ENCODE measurements around the gene ECM2.
"Not testable (repeated sequence)": the region's sequence is repeated elsewhere in the genome, so short reads cannot be mapped to it uniquely, and the experiment has no call there.

Gene ECM2

DNA sequence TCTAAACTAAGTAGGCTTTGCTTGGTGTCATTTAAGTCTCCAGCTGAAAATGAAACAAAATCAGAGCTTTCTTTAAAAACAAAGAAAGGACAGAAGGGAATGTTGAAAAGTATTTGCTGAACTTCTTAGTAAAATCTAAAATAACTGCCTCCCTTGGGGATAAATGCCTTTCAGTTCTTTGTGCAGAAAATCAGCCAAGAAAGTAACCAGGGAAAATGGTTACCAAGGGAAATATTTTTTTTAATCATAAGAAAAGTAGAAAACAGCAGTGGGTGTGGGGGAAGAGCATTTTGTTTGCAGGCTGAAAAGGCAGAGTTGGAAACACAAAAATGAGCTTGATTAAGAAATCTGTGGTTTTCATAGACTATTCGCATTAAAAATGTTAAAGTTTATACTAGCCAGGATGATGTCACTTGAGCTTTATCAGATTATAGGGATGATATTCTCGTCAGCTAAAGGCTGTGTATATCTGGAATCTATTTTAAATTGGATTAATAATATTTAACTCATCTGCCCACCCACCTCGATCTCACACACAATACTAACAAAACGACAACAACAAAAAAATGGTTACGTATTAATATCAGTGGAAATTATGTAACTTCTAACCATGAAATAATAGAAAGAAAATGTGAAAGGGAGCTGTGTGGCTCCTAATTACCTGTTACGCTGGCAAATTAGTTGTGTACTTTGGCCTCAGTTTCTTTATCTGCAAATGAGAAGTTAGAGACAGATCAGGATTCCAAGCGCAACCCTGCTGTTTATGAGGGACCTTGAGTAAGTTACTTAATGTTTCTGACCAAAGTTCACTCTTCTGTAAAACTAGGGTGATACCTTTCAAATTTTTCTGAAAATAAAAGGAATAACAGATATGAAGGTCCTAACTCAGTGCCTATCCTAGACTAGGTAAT lies at the start of gene ECM2:
Gene ECM2 (minus strand): TSS at position 51 of the 911 bp plus-strand sequence. CDS start 13,124 bp downstream, outside the sequence.
- no peak for DNase-seq (ENCODE audit: low read depth in 2 of 2)

DNA sequence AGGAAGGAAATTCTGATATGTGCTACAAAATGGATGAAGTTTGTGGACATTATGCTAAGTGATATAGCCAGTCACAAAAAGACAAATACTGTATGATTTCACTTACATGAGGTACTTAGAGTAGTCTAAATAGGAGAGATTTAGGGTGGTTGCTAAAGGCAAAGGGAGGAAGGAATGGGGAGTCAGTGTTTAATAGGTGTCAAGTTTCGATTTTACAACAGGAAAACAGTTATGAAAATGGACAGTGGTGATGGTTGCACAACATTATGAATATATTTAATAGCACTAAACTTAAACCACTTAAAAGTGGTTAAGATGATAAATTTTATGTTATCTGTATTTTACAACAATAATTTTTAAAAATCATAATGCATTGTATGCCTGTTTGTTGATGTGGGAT lies 40.4 kb upstream of the ECM2 start:
- DNase-seq (ENCODE audit: low read depth in 2 of 2) = no peak

DNA sequence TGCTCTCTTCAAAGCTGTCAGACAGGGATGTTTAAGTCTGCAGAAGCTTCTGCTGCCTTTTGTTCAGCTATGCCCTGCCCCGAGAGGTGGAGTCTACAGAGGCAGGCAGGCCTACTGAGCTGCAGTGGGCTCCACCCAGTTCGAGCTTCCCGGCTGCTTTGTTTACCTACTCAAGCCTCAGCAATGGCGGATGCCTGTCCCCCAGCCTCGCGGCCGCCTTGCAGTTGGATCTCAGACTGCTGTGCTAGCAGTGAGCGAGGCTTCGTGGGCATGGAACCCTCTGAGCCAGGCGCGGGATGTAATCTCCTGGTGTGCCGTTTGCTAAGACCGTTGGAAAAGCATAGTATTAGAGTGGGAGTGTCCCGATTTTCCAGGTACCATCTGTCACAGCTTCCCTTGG lies 37.8 kb upstream of the ECM2 start:
- not testable (repeated sequence) for DNase-seq (ENCODE audit: low read depth in 2 of 2)

DNA sequence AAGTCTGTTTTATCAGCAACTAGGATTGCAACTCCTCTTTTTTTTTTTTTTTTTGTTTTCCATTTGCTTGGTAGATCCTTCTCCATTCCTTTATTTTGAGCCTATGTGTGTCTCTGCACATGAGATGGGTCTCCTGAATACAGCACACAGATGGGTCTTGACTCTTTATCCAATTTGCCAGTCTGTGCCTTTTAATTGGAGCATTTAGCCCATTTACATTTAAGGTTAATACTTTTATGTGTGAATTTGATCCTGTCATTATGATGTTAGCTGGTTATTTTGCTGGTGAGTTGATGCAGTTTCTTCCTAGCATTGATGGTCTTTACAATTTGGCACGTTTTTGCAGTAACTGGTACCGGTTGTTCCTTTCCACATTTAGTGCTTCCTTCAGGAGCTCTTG lies 36.1 kb upstream of the ECM2 start:
- not testable (repeated sequence) for DNase-seq (ENCODE audit: low read depth in 2 of 2)

DNA sequence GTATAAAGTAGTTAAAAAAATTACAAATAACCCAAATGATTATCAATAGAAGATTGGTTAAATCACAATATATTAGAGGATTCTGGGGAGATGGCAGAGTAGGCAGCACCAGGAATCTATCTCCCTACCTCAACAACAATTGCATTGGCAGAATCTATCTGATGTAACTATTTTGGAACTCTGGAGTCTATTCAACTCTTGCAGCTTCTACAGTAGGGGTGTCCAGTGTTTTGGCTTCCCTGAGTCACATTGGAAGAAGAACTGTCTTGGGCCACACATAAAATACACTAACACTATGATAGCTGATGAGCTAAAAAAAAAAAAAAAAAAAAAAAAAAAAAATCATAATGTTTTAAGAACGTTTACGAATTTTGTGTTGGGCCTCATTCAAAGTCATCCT lies 29.2 kb upstream of the ECM2 start:
- no peak for DNase-seq (ENCODE audit: low read depth in 2 of 2)

DNA sequence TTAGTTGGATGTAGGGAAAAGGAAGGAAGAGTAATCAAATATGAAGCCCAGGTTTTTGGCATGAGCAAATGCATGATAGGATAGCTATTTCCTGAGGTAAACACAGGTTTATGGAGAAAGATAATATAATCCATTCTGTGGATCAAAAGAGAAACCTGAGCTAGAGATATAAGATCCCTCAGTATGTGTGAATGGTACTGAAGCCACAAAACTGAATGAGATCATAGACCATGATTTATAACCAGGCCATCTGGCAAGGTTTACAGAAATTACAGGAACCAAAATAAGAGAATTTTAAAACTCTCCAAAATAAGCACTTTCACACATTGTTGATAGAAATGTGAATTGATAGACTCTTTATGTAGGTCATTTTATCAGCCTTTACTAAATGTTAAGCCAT lies 28.7 kb upstream of the ECM2 start:
- DNase-seq (ENCODE audit: low read depth in 2 of 2) = no peak

DNA sequence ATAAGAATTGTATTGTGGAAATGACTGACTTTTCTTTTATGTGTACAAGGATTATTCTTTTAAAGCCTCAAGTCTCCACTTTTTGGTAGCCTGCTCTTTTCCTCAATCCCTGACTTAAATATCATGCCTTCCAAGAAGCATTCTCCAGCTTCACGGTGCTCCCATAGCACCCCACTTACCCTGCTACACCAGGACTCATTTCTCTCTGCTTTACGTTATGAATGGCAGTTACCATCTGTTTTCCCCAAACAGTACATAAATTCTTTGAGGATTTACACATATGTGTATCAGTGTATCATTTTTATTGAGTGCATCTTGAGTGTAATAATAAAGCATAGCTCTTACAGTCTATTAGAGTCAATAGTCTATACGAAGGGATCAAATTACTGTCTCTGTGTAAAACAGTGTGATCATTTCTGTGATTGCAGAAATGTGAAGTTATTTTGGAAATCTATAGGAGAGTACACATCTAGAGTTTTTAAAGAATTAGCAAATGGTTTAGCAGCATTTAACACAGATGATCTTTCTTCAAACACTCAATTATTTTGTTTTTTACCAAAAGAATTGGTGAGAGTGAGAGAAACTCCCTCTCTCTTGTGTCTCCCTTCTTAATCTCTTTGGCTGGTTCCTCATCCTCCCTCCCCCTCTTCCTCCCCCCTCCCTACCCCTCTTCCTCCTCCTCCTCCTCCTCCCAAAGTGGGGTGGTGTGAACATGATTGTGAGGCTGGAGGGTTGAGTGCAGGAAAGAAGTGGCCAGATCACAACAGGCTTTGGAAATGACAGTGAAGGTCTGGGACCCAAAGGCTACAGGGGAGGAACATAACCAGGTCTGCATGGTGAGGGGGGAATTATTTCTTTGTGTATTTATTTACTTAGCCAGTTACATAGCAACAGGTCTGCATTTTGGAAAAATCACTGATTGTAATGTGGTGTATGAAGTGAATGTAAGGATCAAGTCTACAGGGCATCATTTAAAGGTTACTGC lies 27.6 kb upstream of the ECM2 start:
- DNase-seq (ENCODE audit: low read depth in 2 of 2) = no peak

DNA sequence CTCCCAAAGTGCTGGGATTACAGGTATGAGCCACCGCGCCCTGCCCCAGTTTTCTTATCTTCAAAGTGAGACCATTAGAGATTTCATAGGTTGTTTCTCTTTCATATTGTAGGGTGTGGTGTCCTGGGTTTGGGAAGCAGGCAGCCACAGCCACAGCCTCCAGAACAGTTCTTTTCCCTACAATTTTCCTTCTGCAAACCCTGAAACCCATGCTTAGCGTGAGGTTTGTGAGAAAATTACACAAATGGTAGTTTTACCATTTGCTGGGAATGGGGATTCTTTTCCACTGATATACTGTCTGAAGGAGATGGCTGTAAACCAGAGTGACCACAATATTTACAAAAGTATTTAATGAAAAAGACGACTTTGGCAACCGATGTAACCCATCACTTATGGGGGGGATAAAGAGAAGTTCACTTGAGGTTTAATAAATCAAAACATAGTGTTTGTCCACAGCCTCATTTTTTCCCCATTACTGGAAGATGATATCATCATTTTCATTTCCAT lies 26.7 kb upstream of the ECM2 start:
- no peak for DNase-seq (ENCODE audit: low read depth in 2 of 2)

DNA sequence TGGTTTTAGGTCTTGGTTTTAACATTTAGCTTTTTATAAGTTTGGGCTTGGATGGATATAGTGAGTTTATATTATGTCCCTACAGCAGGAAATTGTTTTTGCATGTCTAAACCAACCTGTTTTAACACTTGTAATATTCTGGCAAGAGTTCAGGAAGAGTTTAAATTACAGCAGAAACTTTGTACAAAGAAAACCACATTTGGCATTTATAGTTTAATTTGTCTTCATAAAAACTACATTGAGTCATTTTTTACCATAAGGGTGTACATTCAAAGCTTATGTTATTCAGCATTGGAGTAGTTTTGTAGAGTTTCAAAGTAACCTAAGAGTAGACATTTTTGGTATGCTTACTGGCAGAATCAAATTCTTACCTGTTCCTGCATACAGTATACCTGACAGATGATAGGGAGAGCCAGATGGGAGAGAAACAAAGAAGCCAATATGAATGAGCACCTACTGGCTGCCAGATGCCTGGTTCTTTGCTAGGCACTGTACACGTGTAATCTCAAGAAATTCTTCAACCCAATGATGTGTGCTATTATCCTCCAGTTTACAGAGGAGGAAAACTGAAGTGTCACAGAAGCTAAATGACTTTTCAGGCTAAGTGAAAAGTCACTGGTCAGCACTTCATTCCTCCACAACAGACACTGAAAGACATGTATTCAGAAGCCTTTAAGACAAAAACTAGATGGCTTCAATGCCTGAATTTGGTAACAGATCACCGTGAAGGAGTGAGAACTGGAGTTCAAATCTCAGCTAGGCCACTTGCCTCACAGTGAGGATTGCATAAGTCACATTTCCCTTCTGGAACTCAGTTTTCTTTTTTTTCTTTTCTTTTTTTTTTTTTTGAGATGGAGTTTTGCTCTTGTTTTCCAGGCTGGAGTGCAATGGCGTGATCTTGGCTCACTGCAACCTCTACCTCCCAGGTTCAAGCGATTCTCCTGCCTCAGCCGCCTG lies 25.9 kb upstream of the ECM2 start:
- DNase-seq (ENCODE audit: low read depth in 2 of 2) = no peak

DNA sequence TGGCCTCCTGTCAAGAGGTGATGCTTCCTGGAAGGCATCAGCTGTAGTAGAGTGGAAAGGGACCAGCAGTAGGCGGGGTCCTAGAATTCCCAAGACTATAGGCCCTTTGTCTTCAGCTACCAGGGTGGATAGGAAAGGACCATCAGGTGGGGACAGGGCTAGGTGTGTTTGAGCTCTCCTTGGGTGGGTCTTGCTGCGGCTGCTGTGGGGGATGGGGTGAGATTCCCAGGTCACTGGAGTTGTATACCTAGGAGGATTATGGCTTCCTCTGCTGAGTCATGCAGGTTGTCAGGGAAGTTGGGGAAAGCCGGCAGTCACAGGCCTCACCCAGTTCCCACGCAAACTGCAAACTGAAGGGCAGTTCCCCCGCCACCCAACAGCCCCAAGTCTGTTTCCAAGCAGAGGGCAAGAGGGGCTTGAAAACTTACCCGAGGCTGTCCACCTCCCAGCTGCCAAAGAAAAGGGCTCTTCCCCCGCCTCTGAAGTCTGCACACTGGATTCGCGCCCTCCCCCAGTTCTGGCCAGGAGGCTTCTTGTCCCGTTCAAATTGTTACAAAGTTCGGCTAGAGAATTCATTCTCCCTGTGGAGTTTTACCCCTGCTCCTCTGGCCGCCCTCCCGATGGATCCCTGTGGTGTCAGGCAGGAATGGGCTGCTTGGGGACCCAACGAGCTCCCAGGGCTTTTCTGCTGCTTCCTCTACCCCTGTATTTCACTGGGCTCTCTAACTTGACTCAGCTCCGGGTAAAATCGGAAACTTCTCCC lies 23.0 kb upstream of the ECM2 start:
- no peak for DNase-seq (ENCODE audit: low read depth in 2 of 2)

DNA sequence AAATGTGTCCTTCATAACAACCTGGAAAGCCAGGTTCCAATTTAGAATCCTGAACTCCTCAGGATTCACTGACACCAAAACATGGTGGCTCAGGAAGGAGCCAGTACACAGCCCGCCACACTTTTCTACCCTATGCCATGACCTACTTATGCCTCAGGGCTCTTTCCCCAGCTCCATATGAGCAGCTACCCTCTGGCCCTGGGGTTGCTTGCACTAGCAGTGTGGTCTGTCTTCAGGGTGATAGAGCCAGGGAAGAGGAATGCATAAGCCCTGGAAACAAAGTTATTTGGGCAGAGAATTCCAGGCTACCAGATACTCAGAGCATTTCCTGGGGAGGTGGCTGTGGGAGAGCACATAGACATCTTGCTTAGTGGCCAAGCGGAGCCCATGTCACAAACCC lies 15.0 kb upstream of the ECM2 start:
- no peak for DNase-seq (ENCODE audit: low read depth in 2 of 2)

DNA sequence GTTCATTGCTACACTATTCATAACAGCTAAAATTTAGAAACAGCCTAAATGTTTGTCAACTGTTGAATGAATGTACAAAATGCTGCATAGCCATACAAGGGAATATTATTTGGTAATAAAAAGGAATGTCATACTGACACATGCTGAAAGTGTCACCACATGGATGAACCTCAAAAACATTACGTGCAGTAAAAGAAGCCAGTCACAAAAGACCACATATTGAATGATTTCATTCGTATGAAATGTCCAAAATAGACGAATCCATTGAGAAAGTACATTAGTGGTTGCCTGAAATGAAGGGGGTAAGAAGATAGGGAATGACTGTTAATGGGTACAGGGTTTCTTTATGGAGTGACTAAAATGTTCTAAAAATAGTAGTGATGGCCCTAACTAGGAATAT lies 11.6 kb upstream of the ECM2 start:
- DNase-seq (ENCODE audit: low read depth in 2 of 2) = no peak

DNA sequence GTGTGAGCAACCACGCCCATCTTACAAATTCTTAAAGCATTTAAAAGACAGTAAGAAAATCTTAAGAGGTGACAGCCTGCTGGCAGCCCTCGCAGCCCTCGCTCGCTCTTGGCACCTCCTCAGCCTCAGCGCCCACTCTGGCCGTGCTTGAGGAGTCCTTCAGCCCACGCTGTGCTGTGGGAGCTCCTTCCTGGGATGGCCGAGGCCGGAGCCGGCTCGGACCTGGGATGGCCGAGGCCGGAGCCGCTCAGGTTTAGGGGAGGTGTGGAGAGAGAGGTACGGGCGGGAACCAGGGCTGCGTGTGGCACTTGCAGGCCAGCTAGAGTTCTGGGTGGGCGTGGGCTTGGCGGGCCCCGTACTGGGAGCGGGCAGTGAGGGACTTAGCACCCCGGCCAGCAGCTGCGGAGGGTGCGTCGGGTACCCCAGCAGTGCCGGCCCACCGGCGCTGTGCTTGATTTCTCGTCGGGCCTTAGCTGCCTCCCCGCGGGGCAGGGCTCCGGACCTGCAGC lies 9.3 kb upstream of the ECM2 start:
- no peak for DNase-seq (ENCODE audit: low read depth in 2 of 2)

DNA sequence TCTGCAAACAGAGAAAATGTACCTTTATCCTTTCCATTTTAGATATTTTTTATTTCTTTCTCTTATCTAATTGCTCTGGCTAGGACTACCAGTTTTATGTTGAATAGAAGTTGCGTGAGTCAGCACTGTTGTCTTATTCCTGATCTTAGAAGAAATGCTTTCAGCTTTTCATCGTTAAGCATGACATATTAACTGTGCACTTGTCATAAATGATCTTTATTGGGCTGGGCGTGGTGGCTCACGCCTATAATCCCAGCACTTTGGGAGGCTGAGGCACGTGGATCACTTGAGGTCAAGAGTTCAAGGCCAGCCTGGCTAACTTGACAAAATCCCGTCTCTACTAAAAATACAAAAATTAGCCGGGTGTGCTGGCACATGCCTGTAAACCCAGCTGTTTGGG lies 8.2 kb upstream of the ECM2 start:
- no peak for DNase-seq (ENCODE audit: low read depth in 2 of 2)

DNA sequence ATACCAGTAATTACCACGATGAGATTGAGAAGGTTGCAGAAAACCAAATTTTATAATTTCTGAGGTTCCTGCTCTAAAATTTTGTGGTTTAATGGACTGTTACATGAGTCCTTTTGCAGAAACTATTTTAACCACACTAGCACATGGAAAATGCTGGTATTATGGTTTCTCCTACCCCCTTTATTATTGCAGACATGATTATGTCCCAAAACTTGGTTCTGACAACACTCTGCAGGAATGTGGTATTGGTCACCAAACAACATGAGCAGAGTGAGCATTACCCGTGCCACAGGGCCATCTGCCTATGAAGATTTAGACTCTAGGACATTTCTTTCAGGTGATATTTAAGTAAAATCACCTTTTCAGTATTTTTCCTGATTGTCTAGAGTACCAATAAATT lies 2.8 kb upstream of the ECM2 start:
- DNase-seq (ENCODE audit: low read depth in 2 of 2) = no peak

DNA sequence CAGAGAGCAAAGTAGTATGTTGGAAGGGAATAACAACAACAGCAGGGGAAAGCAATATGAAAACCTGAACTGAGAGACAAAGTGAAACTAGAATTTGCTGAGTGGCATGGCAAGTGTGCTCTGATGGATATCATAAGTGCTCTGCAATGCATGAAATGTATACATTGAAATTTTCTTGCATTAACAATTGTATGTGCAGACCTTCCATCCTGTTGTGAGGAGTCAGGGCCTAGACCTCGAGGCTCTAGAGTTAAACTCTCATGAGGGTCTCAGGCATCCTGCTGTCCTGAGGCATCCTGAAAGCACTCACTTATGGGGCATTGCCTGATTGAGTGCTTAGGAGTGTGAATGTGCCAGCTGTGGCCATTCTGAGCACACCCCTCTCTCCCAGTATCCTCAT lies 1.1 kb downstream of the ECM2 start:
- DNase-seq (ENCODE audit: low read depth in 2 of 2) = no peak

DNA sequence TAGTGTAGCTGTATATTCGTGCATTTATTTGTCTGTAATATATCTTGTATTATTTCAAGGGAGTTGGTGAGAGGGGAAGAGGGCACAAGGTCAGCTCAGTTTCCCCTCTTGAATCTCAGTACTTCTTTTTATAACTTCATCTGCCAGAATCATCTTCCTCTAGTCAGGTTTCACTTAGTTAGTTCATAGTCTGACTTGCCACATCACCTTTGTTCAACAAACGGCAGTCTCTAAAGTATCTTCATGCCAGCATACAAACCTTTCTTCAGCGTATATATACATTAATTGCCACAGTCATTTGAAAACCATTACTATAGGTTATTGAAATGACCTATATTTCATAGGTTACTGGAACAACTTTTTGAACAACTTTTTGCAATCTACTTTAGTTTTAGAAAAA lies 1.6 kb downstream of the ECM2 start:
- no peak for DNase-seq (ENCODE audit: low read depth in 2 of 2)

DNA sequence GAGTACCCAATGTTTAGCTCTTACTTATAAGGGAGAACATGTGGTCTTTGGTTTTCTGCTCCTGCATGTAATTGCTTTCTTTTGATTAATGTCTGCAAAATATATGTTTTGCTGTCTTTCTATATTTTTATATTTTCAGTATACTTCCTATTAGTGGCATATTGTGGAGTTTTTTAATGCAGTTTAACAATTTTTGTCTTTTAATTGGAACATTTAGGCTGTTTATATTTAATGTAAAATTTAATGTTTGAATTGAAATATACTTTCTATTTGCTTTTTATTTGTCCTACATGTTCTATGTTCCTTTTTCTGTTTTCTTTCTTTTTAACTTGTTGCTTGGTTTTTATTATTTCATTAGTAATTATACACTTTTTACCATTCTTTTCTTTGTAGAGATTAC lies 4.9 kb downstream of the ECM2 start:
- no peak for DNase-seq (ENCODE audit: low read depth in 2 of 2)

DNA sequence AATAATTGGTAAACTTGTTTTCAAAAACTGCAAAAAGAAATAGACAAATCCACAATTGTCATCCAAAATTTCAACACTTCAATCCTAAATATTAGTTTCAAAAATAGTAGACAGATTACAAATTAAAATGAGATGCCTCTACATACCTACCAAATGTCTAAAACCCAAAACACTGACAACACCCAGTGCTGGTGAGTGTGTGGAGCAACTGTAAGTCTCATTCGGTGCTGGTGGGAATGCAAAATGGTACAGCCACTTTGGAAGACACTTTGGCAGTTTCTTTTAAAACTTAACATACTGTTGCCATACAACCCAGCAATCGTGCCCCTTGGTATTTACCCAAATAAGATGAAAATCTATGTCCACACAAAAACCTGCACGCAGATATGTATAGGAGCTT lies 6.7 kb downstream of the ECM2 start:
- DNase-seq (ENCODE audit: low read depth in 2 of 2) = no peak

DNA sequence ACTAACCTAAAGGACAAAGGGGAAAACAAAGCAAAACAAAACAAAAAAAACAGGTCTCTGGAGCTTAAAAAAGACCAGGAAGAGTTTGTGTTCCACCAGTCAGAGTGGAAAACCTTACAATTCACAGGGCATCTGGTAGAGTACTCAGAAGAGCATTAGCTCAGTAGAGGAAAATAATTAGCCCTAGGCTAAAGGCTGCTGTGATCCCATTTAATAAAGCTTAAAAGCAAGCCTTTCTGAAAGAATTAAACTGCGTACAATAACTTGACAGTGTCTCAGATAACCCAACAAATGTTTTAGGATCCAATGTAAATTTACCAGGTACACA lies 7.3 kb downstream of the ECM2 start:
- no peak for DNase-seq (ENCODE audit: low read depth in 2 of 2)

Measured in stimulated activated CD8-positive, alpha-beta memory T cell treated with anti-CD3 and anti-CD28 coated beads, Interleukin-2, amount 100 ng/mL, for 1 hour (primary cell).